Measurements from ENCODE around the gene ACSBG1.

- no peak for TF ChIP-seq USF2 (IDR thresholded peaks at IDR 0.05; ENCODE audit: low read length)
- TF ChIP-seq NANOG (IDR thresholded peaks at IDR 0.05; ENCODE audit: insufficient read depth, low read depth, low read length, poor library complexity, severe bottlenecking): no peak
- no peak for TF ChIP-seq POLR2A (IDR thresholded peaks at IDR 0.05; ENCODE audit: control extremely low read depth in 1 of 2, low read depth in 2 of 2, low read length in 2 of 2)
- TF ChIP-seq JUN (IDR thresholded peaks at IDR 0.05; ENCODE audit: low read depth, low read length): no peak
These were observed 41.4 kb downstream of the ACSBG1 start for GRCh38 chr15:78192826-78193594.

Measured in H1 (cell line).